Endothelial cell (in vitro differentiated cells): Measurements from ENCODE around the gene ATP6V1G1. TPM values are rescaled to one million over a fixed set of nuclear protein-coding genes. Genes with fewer than 3 reads are reported as not detected.

Experiments
- DNase-seq: peaks from one replicate; pipeline ENCODE4 v3.0.0; 2021; ENCODE audit warnings: low spot score
- H3K27ac Mint-ChIP-seq: one replicate; pipeline ENCODE4 v1.8.0; 2021; ENCODE audit warnings: mixed read lengths, inconsistent platforms; ENCODE audit not compliant: unreplicated experiment
- H3K27me3 Mint-ChIP-seq: one replicate; pipeline ENCODE4 v1.8.0; 2021; ENCODE audit warnings: mild to moderate bottlenecking, moderate library complexity, mixed read lengths, inconsistent platforms; ENCODE audit not compliant: unreplicated experiment
- H3K36me3 Mint-ChIP-seq: one replicate; pipeline ENCODE4 v1.8.0; 2021; ENCODE audit warnings: mild to moderate bottlenecking, low read depth, mixed read lengths, inconsistent platforms; ENCODE audit not compliant: unreplicated experiment
- H3K4me1 Mint-ChIP-seq: one replicate; pipeline ENCODE4 v1.8.0; 2021; ENCODE audit warnings: mild to moderate bottlenecking, mixed read lengths, inconsistent platforms; ENCODE audit not compliant: unreplicated experiment
- H3K4me3 Mint-ChIP-seq: one replicate; pipeline ENCODE4 v1.8.0; 2021; ENCODE audit warnings: mild to moderate bottlenecking, mixed read lengths, inconsistent platforms; ENCODE audit not compliant: unreplicated experiment
- H3K9me3 Mint-ChIP-seq: one replicate; pipeline ENCODE4 v1.8.0; 2021; ENCODE audit warnings: mixed read lengths, inconsistent platforms; ENCODE audit not compliant: unreplicated experiment
- total RNA-seq: library from RNA; stranded (reverse); fragmentation: NEBNext Ultra II Directional; extraction: Animal tissue kit (Norgen Biotek cat#: 25700); gene quantifications from one replicate; pipeline ENCODE4 v1.2.1, GENCODE V29; 2021; ENCODE audit not compliant: unreplicated experiment
- TF ChIP-seq, protein P1 (sequence below): fragments of 200-600 bp; sonication (generic); IDR thresholded peaks from one replicate; pipeline ENCODE4 v1.5.0; 2021; ENCODE audit warnings: antibody characterized with exemption; ENCODE audit not compliant: unreplicated experiment

The ATP6V1G1 gene
- total RNA-seq, 1 donor from 2014 or later: 96.0 TPM

DNA sequence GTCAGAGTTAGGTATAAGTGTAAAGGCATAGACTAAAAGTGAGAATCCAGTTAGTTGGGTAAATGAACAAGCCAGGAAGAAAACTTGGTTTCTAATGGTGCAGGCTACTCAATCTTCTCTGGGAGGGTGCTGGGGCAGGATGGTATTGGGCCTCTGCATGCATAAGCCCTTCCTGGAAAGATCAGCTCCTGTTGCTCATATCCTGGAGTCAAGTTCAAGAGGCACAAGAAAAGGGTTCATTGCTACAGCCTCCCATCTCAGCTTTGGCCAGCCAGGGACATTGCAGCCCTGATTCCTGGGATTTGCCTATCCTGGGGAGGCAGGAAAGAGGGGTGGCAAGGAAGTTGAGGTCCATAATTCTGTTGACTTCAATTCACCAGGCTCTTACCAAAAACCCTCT lies 40.7 kb upstream of the ATP6V1G1 start:
- no peak for DNase-seq
- H3K27me3 Mint-ChIP-seq: peaks cover 1% of the 10 kb centered on the region
- H3K4me3 Mint-ChIP-seq: no peak overlapping the region
- no peaks in the 10 kb centered on the region for H3K9me3 Mint-ChIP-seq
- TF ChIP-seq, protein P1, sequence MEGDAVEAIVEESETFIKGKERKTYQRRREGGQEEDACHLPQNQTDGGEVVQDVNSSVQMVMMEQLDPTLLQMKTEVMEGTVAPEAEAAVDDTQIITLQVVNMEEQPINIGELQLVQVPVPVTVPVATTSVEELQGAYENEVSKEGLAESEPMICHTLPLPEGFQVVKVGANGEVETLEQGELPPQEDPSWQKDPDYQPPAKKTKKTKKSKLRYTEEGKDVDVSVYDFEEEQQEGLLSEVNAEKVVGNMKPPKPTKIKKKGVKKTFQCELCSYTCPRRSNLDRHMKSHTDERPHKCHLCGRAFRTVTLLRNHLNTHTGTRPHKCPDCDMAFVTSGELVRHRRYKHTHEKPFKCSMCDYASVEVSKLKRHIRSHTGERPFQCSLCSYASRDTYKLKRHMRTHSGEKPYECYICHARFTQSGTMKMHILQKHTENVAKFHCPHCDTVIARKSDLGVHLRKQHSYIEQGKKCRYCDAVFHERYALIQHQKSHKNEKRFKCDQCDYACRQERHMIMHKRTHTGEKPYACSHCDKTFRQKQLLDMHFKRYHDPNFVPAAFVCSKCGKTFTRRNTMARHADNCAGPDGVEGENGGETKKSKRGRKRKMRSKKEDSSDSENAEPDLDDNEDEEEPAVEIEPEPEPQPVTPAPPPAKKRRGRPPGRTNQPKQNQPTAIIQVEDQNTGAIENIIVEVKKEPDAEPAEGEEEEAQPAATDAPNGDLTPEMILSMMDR: no peak
- H3K27ac Mint-ChIP-seq: no peak overlapping the region
- peaks cover 18% of the 10 kb centered on the region for H3K4me1 Mint-ChIP-seq
- no peaks in the 10 kb centered on the region for H3K36me3 Mint-ChIP-seq

DNA sequence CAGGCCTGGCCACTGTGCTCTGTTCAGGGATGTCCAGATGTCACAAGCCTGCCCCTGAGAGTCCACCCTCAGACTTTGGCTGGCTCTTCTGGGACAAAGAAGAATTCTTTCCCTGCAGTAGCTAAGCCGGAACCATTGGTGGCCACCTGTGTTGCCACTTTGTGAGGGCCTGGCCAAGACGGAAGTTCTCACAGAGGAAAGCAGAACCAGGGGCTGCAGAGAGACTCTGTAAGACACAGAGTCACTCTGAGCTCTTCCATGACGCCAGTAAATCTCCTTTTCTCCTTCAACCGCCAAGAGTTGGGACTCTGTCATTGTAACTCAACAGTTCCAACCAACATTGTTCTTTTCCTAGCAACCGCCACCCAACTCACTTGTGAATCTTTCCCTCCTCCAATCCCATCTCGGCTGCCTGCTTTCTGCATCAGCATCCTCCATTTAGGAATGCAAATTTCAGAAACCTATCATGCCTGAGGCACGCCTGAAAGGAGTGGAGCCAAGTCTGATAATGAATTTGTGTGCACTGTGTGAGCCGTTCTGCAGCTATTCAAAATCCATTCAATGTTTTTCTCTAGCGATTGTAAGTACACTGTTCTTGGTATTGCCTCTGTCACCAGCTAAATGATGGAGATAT lies 37.8 kb upstream of the ATP6V1G1 start:
- DNase-seq: no peak
- Mint-ChIP-seq H3K27ac (no peak overlapping the region), H3K36me3 (no peaks in the 10 kb centered on the region), H3K4me3 (no peak overlapping the region), H3K4me1 (peaks cover 14% of the 10 kb centered on the region), H3K27me3 (peaks cover 1% of the 10 kb centered on the region), H3K9me3 (no peaks in the 10 kb centered on the region)
- TF ChIP-seq, protein P1: no peak

DNA sequence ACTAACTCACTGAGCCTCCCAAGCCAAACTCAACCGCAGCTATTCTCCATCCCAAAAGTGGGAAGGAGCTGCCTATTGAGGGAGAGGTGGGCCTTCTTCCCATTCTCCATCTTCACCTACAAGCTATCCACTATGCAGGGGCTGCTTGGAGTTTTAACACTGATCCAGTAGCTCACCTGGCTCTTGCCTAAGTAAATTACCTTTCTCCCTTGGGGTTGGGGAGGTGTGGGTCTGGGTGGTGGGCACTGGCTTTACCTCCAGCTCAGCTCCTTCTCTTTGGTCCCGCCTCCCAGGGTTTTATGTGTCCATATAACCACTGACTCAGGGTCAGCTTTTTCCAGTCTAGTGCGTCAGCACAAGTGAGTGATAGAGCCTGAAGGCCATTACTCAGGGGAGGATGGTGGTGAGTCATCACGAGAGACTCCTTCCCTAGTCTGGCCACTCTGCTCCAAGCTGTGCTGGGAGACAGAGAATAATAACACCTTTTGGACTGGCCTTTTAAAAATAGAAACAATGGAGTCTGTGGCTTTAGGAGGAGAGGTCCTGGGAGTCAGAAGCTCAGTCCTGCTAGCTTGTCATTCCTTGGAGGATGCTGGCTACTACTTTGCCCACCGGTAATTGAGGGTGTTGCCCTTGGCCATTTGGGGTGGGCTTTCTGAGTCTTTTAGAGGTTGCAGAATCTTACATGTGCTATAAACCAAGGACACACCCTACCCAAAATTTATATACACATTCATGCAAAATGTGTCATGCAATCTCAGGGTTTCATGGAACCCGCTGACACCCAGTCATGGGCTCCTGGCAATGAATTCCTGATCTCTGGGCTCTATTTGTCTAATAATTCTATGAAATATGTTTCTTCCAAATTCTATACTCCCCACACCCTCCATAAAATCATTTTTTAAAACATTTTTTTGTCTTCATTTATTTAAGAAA lies 35.6 kb upstream of the ATP6V1G1 start:
- DNase-seq: no peak

DNA sequence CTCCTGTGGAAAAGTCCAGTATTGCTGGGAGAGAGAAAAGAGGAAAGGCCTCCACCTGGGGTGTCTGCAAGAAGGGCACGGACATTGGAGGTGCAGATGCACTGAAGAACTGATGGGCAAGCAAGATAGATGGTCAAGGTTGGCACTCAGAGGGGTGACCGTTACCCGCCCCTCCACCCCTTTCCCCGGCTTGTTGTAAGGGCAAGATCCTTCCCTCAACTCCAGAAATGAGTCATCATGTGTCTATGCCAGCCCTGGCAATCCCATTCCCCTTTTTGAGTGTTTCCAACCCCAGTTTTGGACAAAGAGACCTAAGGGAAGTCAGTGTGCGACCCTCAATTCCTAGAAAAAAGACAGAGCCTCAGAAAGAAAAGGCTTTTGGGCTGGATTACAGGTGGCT lies 34.9 kb upstream of the ATP6V1G1 start:
- Mint-ChIP-seq H3K27ac (no peak overlapping the region), H3K4me3 (no peak overlapping the region)
- TF ChIP-seq, protein P1: no peak

More for the DNA sequence above, 35.6 kb upstream of the ATP6V1G1 start:
- Mint-ChIP-seq H3K27ac (no peak overlapping the region), H3K4me3 (no peak overlapping the region), H3K4me1 (peaks cover 6% of the 10 kb centered on the region), H3K27me3 (peaks cover 3% of the 10 kb centered on the region), H3K9me3 (no peaks in the 10 kb centered on the region), H3K36me3 (no peaks in the 10 kb centered on the region)
- TF ChIP-seq, protein P1: no peak

DNA sequence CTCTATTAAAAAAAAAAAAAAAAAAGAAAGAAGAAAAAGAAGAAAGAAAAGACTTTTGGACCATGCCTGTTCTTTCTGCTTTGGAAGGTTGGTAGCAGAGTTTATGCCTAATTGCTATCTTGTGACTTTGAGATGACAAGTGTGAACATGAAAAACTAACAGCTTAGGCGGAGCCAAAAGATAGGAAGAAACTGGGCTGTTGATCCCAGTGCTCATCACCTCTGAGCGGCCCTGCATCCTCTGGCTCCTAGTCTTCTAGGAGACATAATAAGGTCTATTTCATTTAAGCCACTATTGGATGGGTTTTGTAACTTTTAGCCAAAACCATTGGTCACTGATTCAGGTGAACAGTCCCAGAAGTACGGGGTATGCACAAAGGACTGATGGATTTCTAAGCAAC lies 34.4 kb upstream of the ATP6V1G1 start:
- TF ChIP-seq, protein P1: no peak
- H3K4me3 Mint-ChIP-seq: no peak overlapping the region
- no peaks in the 10 kb centered on the region for H3K36me3 Mint-ChIP-seq
- H3K4me1 Mint-ChIP-seq: no peaks in the 10 kb centered on the region
- no peak overlapping the region for H3K27ac Mint-ChIP-seq
- H3K9me3 Mint-ChIP-seq: no peaks in the 10 kb centered on the region
- no peak for DNase-seq
- H3K27me3 Mint-ChIP-seq: peaks cover 3% of the 10 kb centered on the region

More for the DNA sequence above, 34.9 kb upstream of the ATP6V1G1 start:
- H3K9me3 Mint-ChIP-seq: no peaks in the 10 kb centered on the region
- H3K27me3 Mint-ChIP-seq: peaks cover 3% of the 10 kb centered on the region
- DNase-seq: no peak
- H3K4me1 Mint-ChIP-seq: no peaks in the 10 kb centered on the region
- H3K36me3 Mint-ChIP-seq: no peaks in the 10 kb centered on the region
